IMR-90 (cell line): Measurements from ENCODE around the gene PTGES2. TPM values are rescaled to one million over a fixed set of nuclear protein-coding genes. Genes with fewer than 3 reads are reported as not detected.
"Not testable (repeated sequence)": the region's sequence is repeated elsewhere in the genome, so short reads cannot be mapped to it uniquely, and the experiment has no call there.

Source experiments
- ATAC-seq: fragments of 200-7000 bp; cut with Tn5 transposase; 2 replicates; pipeline ENCODE4 v1.9.1; 2020; ENCODE audit warnings: low read depth, mild to moderate bottlenecking, moderate library complexity
- BruUV-seq: library from RNA; stranded (reverse); fragments of 400-500 nt; replicated peaks from 2 replicates; lab custom pipeline; 2021; lab: Mats Ljungman, UMichigan
- CTCF ChIA-PET: fragments of 300-600 bp; formaldehyde crosslinking; extraction: SDS; loops from one replicate; lab custom pipeline; 2021; ENCODE audit warnings: antibody characterized with exemption; lab: Yijun Ruan, JAX
- POLR2A ChIA-PET: fragments of 300-600 bp; sonication (Branson Sonifier 250); formaldehyde crosslinking; loops from one replicate; lab custom pipeline; 2022; ENCODE audit warnings: antibody characterized with exemption; ENCODE audit not compliant: unreplicated experiment; lab: Charles Lee
- DNase-seq: peaks from one replicate; pipeline ENCODE4 v3.0.0; 2013
- H2AFZ ChIP-seq: replicated peaks from 2 replicates; pipeline ENCODE3; 2013; ENCODE audit warnings: low read length, mild to moderate bottlenecking; ENCODE audit not compliant: poor library complexity
- H2AK5ac ChIP-seq: 2 replicates; pipeline ENCODE4 v1.6.1; 2013; ENCODE audit warnings: low read depth, low read length, inconsistent platforms
- H2AK9ac ChIP-seq: replicated peaks from 2 replicates; pipeline ENCODE3; 2013; ENCODE audit warnings: mild to moderate bottlenecking, low read depth, low read length, moderate library complexity; ENCODE audit not compliant: poor library complexity
- H2BK120ac ChIP-seq: 2 replicates; pipeline ENCODE4 v1.6.1; 2013; ENCODE audit warnings: low read depth, low read length, inconsistent platforms
- H2BK15ac ChIP-seq: 3 replicates; pipeline ENCODE4 v1.6.1; 2013; ENCODE audit warnings: low read depth, low read length, inconsistent platforms
- H2BK20ac ChIP-seq: 2 replicates; pipeline ENCODE4 v1.6.1; 2013; ENCODE audit warnings: low read depth, mild to moderate bottlenecking, inconsistent platforms, low read length, moderate library complexity
- H2BK5ac ChIP-seq: 2 replicates; pipeline ENCODE4 v1.6.1; 2013; ENCODE audit warnings: mild to moderate bottlenecking, low read depth, low read length, inconsistent platforms; ENCODE audit not compliant: poor library complexity, severe bottlenecking
- H3K14ac ChIP-seq: replicated peaks from 2 replicates; pipeline ENCODE4 v1.6.1; 2013; ENCODE audit warnings: low read depth, low read length, inconsistent platforms
- H3K18ac ChIP-seq: 2 replicates; pipeline ENCODE4 v1.6.1; 2013; ENCODE audit warnings: low read depth, low read length, control low read depth
- H3K23ac ChIP-seq: 2 replicates; pipeline ENCODE4 v1.6.1; 2013; ENCODE audit warnings: low read depth, low read length, inconsistent platforms
- H3K27ac ChIP-seq: 2 replicates; pipeline ENCODE4 v1.5.1; 2013; ENCODE audit warnings: mild to moderate bottlenecking, control low read depth, low read length; ENCODE audit not compliant: insufficient read depth
- H3K27me3 ChIP-seq: 2 replicates; pipeline ENCODE4 v1.6.1; 2013; ENCODE audit warnings: low read length; ENCODE audit not compliant: control insufficient read depth, insufficient read depth
- H3K36me3 ChIP-seq: 2 replicates; pipeline ENCODE4 v1.6.1; 2013; ENCODE audit warnings: low read length, mixed read lengths; ENCODE audit not compliant: control insufficient read depth, insufficient read depth
- H3K4ac ChIP-seq: 2 replicates; pipeline ENCODE4 v1.6.1; 2013; ENCODE audit warnings: low read depth, low read length, inconsistent platforms
- H3K4me1 ChIP-seq: 2 replicates; pipeline ENCODE4 v1.6.1; 2013; ENCODE audit warnings: low read length, mixed read lengths; ENCODE audit not compliant: control insufficient read depth, insufficient read depth
- H3K4me2 ChIP-seq: 2 replicates; pipeline ENCODE4 v1.6.1; 2013; ENCODE audit warnings: low read depth, mild to moderate bottlenecking, control low read depth, low read length, moderate library complexity
- H3K4me3 ChIP-seq: 2 replicates; pipeline ENCODE4 v1.5.1; 2013; ENCODE audit warnings: low read depth, mild to moderate bottlenecking, control low read depth, low read length, moderate library complexity; ENCODE audit not compliant: insufficient read depth
- H3K56ac ChIP-seq: 2 replicates; pipeline ENCODE4 v1.6.1; 2013; ENCODE audit warnings: low read length, inconsistent platforms; ENCODE audit not compliant: insufficient read depth; ENCODE audit errors: extremely low read depth
- H3K79me1 ChIP-seq, 2 experiments: 2 replicates each; pipeline ENCODE4 v1.6.1; 2013; ENCODE audit warnings: low read length in 2 of 2, inconsistent platforms in 1 of 2, low read depth in 1 of 2
- H3K9ac ChIP-seq: 2 replicates; pipeline ENCODE4 v1.6.1; 2013; ENCODE audit warnings: low read depth, low read length, control low read depth
- H3K9me1 ChIP-seq: 2 replicates; pipeline ENCODE4 v1.6.1; 2013; ENCODE audit warnings: low read length, inconsistent platforms; ENCODE audit not compliant: insufficient read depth
- H3K9me3 ChIP-seq: 2 replicates; pipeline ENCODE4 v1.6.1; 2013; ENCODE audit warnings: low read length; ENCODE audit not compliant: control insufficient read depth, insufficient read depth
- H4K20me1 ChIP-seq: 2 replicates; pipeline ENCODE4 v1.6.1; 2013; ENCODE audit warnings: low read length, inconsistent platforms; ENCODE audit not compliant: insufficient read depth
- H4K5ac ChIP-seq: 2 replicates; pipeline ENCODE4 v1.6.1; 2013; ENCODE audit warnings: mild to moderate bottlenecking, low read depth, low read length, control low read depth
- H4K8ac ChIP-seq, 2 experiments: 2 replicates each; pipeline ENCODE4 v1.6.1; 2013; ENCODE audit warnings: low read depth in 2 of 2, low read length in 2 of 2, control low read depth in 1 of 2, inconsistent platforms in 1 of 2
- H4K91ac ChIP-seq: 2 replicates; pipeline ENCODE4 v1.6.1; 2013; ENCODE audit warnings: low read depth, low read length, inconsistent platforms; ENCODE audit not compliant: insufficient read depth
- WGBS, 2 experiments: methylation state at CpG; one replicate each; pipeline versions ENCODE4 v1.1.5 to v1.1.7; 2013; ENCODE audit warnings: missing lambda C conversion rate in 2 of 2; ENCODE audit not compliant: insufficient read length in 1 of 2; ENCODE audit errors: extremely low coverage in 2 of 2; 5-methylcytosine and 5-hydroxymethylcytosine counted together
- dilution Hi-C: fragments of 300-500 bp; cut with HindIII; formaldehyde crosslinking; loops from one replicate; pipeline ENCODE4 v1.14.3; 2018; ENCODE audit warnings: low sequenced_read_pairs; ENCODE audit not compliant: unreplicated experiment
- in situ Hi-C: fragments of 300-500 bp; cut with MboI; formaldehyde crosslinking; loops from 3 replicates; pipeline ENCODE4 v1.14.3; 2019; ENCODE audit warnings: low sequenced_read_pairs, inconsistent platforms, mixed read lengths
- intact Hi-C: fragments of 100-400 bp; cut with micrococcal nuclease; formaldehyde crosslinking; loops from 2 replicates; pipeline ENCODE4 v1.10.0; 2022
- polyA plus RNA-seq, 3 experiments: library from polyadenylated mRNA; depleted of rRNA; stranded (reverse); fragments of >200 nt; gene quantifications; 2 replicates each; pipeline ENCODE4 v1.2.3, GENCODE V29; 2012; ENCODE audit warnings: low replicate concordance in 1 of 3
- total RNA-seq: library from RNA; depleted of rRNA; stranded (reverse); fragments of >200 nt; gene quantifications from 2 replicates; pipeline ENCODE4 v1.2.3, GENCODE V29; 2012

Gene PTGES2
- total and polyA plus RNA-seq, 2 of the 4 experiments (the other 2 are of a cell fraction), result 100 to 107 TPM

DNA sequence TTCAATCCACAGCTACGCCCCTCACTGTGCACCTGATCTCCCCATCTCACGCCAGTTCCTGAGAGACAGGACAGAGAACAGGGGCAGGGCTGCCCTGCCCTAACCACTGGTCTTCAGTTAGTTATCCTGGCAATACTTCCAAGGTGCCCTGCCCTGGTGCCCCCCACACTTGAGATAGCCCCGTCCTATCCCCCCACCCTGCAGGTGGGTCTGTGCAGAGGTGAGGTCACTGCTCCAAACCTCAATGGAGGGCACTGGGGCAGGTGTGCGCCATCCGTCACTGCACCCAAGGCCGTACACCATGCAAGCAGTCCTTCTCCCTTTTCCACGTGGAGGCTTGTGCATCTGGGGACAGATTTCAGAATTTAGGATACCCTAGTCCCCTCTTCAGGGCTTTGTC is 3.1 kb upstream of the PTGES2 start:
- H3K14ac ChIP-seq, H2BK20ac ChIP-seq, H3K36me3 ChIP-seq, H3K4me3 ChIP-seq, BruUV-seq, H2BK120ac ChIP-seq, H2BK15ac ChIP-seq, H4K91ac ChIP-seq, H4K5ac ChIP-seq, H3K56ac ChIP-seq, DNase-seq, H2AK5ac ChIP-seq, H2BK5ac ChIP-seq, CTCF ChIA-PET, H3K9me1 ChIP-seq, POLR2A ChIA-PET, H3K4me1 ChIP-seq, H3K18ac ChIP-seq, H4K20me1 ChIP-seq, dilution Hi-C loops, H3K27ac ChIP-seq, H3K9me3 ChIP-seq, H3K4me2 ChIP-seq, intact Hi-C loops, H3K9ac ChIP-seq, H4K8ac ChIP-seq, H3K4ac ChIP-seq, ATAC-seq, H3K23ac ChIP-seq, H2AK9ac ChIP-seq, H2AFZ ChIP-seq, in situ Hi-C loops: not testable (repeated sequence)
- H3K27me3 ChIP-seq, result peaks cover 13% of the 10 kb centered on the region
- H3K79me1 ChIP-seq, result peaks cover 6 to 26% of the 10 kb centered on the region in 2 experiments; a peak in 3 of 4 replicates
- WGBS, 2 experiments, result no CpG with 5 or more reads among the region's 7 CpGs

DNA sequence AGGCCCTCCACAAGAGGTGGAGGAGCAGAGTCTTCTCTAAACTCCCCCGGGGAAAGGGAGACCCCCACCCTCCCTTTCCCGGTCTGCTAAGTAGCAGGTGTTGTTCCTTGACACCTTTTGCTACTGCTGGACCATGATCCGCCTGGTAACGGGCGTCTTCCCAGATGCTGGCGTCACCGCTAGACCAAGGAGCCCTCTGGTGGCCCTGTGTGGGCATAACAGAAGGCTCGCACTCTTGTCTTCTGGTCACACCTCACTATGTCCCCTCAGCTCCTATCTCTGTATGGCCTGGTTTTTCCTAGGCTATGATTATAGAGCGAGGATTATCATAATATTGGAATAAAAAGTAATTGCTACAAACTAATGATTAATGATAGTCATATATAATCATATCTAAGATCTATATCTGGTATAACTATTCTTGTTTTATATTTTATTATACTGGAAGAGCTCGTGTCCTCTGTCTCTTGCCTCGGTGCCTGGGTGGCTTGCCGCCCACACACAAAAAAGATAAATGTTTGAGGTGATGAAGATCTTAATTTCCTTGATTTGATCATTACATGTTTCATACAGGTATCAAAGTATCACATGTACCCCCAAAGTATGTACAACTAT is 2.6 kb upstream of the PTGES2 start:
- DNase-seq, H3K4ac ChIP-seq, H4K8ac ChIP-seq, BruUV-seq, H4K5ac ChIP-seq, H4K91ac ChIP-seq, H3K9ac ChIP-seq, H3K9me3 ChIP-seq, H3K36me3 ChIP-seq, H2AFZ ChIP-seq, H2AK5ac ChIP-seq, ATAC-seq, H3K4me1 ChIP-seq, H2BK5ac ChIP-seq, dilution Hi-C loops, H3K27me3 ChIP-seq, H3K18ac ChIP-seq, H3K14ac ChIP-seq, H3K56ac ChIP-seq, H2AK9ac ChIP-seq, H3K4me2 ChIP-seq, H2BK15ac ChIP-seq, intact Hi-C loops, H2BK20ac ChIP-seq, H3K23ac ChIP-seq, H3K4me3 ChIP-seq, H2BK120ac ChIP-seq, H3K9me1 ChIP-seq, H3K27ac ChIP-seq, in situ Hi-C loops, POLR2A ChIA-PET: not testable (repeated sequence)
- WGBS, 2 experiments, result no CpG with 5 or more reads among the region's 12 CpGs
- Histone ChIP-seq H4K20me1 (peaks cover 12% of the 10 kb centered on the region; the same call in 1 of the 2 replicates), H3K79me1 (peaks cover 6 to 32% of the 10 kb centered on the region in 2 experiments; a peak in 3 of 4 replicates)
- CTCF ChIA-PET, result interaction anchor here (1.3 kb wide), 1 partner anchor 13 kb away, joined by 3 read pairs; no protein-coding TSS in a partner anchor
